Fibroblast of the conjunctiva (primary cell): ENCODE results near the gene ANP32A.
A peak's percentile ranks its signal among the peaks of the same experiment; 100 is the strongest.

Source experiments
- DNase-seq: peaks from one replicate; pipeline ENCODE4 v3.0.0-alpha.2; 2010; ENCODE audit warnings: low read depth

Gene ANP32A

GRCh38 chr15:68819495-68820294 lies 1.0 kb downstream of the ANP32A start:
- peak; percentile 54 for DNase-seq

- DNase-seq, result no peak
Observed at GRCh38 chr15:68818769-68819494, 1.8 kb downstream of the ANP32A start.

- DNase-seq, result peak; percentile 56
Observed at GRCh38 chr15:68818066-68818768, 2.5 kb downstream of the ANP32A start.

GRCh38 chr15:68817304-68818065 lies 3.2 kb downstream of the ANP32A start:
- no peak for DNase-seq

- DNase-seq, result no peak
Observed at GRCh38 chr15:68816795-68817303, 3.8 kb downstream of the ANP32A start.

- no peak for DNase-seq
Observed at GRCh38 chr15:68816158-68816557, 4.5 kb downstream of the ANP32A start.

GRCh38 chr15:68815598-68815997 lies 5.1 kb downstream of the ANP32A start:
- DNase-seq, result no peak

- no peak for DNase-seq
Observed at GRCh38 chr15:68814596-68814995, 6.1 kb downstream of the ANP32A start.

GRCh38 chr15:68812597-68813431 lies 7.9 kb downstream of the ANP32A start:
- no peak for DNase-seq

GRCh38 chr15:68812069-68812468 lies 8.6 kb downstream of the ANP32A start:
- no peak for DNase-seq

GRCh38 chr15:68809517-68809916 lies 11.2 kb downstream of the ANP32A start:
- DNase-seq, result no peak

GRCh38 chr15:68808770-68809169 lies 11.9 kb downstream of the ANP32A start:
- no peak for DNase-seq

- DNase-seq, result no peak
Observed at GRCh38 chr15:68808091-68808490, 12.6 kb downstream of the ANP32A start.

GRCh38 chr15:68807249-68807648 lies 13.4 kb downstream of the ANP32A start:
- DNase-seq, result no peak

GRCh38 chr15:68806220-68807060 lies 14.3 kb downstream of the ANP32A start:
- no peak for DNase-seq

GRCh38 chr15:68802373-68802772 lies 18.3 kb downstream of the ANP32A start:
- no peak for DNase-seq

GRCh38 chr15:68801572-68802148 lies 19.0 kb downstream of the ANP32A start:
- DNase-seq, result no peak

GRCh38 chr15:68800875-68801274 lies 19.8 kb downstream of the ANP32A start:
- no peak for DNase-seq

GRCh38 chr15:68798346-68799094 lies 22.2 kb downstream of the ANP32A start:
- DNase-seq, result no peak
